Esophagus squamous epithelium (tissue), 5 donors: Measurements from ENCODE around the gene IKBKG. TPM values are rescaled to one million over a fixed set of nuclear protein-coding genes. Genes with fewer than 3 reads are reported as not detected.

Experiments used
- DNase-seq: peaks from one replicate; lab custom pipeline; 2025; lab: John Stamatoyannopoulos, UW
- H3K27ac ChIP-seq, 4 donors: fragments of 200-600 bp; sonication (generic); one replicate each; pipeline ENCODE4 v1.5.1; 2016 to 2019; ENCODE audit warnings: mild to moderate bottlenecking in 1 of 4
- H3K27me3 ChIP-seq, 4 donors: fragments of 200-600 bp; sonication (generic); 1 replicate in 3 of 4; 2 replicates in 1 of 4; pipeline versions ENCODE4 v1.5.1 to v1.6.0; 2017 to 2021; ENCODE audit warnings: antibody characterized with exemption in 1 of 4
- H3K36me3 ChIP-seq, 3 donors: fragments of 200-600 bp; sonication (generic); one replicate each; pipeline ENCODE4 v1.5.1; 2016 to 2019
- H3K4me1 ChIP-seq, 3 donors: fragments of 200-600 bp; sonication (generic); one replicate each; pipeline ENCODE4 v1.5.1; 2017 to 2019
- H3K4me3 ChIP-seq, 4 donors: fragments of 200-600 bp; sonication (generic); 1 replicate in 3 of 4; 2 replicates in 1 of 4; pipeline ENCODE4 v1.5.1; 2016 to 2019; ENCODE audit warnings: mild to moderate bottlenecking in 2 of 4, moderate library complexity in 1 of 4
- H3K9me3 ChIP-seq, 3 donors: fragments of 200-600 bp; sonication (generic); one replicate each; pipeline ENCODE4 v1.5.1; 2016 to 2019
- POLR2A ChIP-seq, 4 donors: fragments of 450-650 bp; IDR thresholded peaks; one replicate each; pipeline ENCODE4 v1.6.1; 2017; ENCODE audit warnings: antibody characterized with exemption in 4 of 4, mild to moderate bottlenecking in 4 of 4, moderate library complexity in 3 of 4
- WGBS, 2 donors: methylation state at CpG; one replicate each; pipeline ENCODE4 v1.1.5; 2018; 5-methylcytosine and 5-hydroxymethylcytosine counted together
- intact Hi-C: fragments of 100-400 bp; cut with DNase I; formaldehyde crosslinking; loops from one replicate; pipeline ENCODE4 v1.15.0; 2022
- total RNA-seq, 4 donors: library from RNA; depleted of rRNA; stranded (reverse); fragments of >200 nt; gene quantifications; one replicate each; pipeline ENCODE4 v1.1.0, GENCODE V29; 2016
- TF ChIP-seq, protein P1 (sequence below), 6 experiments: fragments of 450-650 bp in 4 of 6; fragments of 200-600 bp in 2 of 6; sonication (generic) in 2 of 6; IDR thresholded peaks; one replicate each; pipeline ENCODE4 v1.5.1; 2016 to 2019; ENCODE audit warnings: antibody characterized with exemption in 6 of 6, mild to moderate bottlenecking in 4 of 6, moderate library complexity in 4 of 6
- donor health status: DM: yes; HTN: yes; CAD: no.

The IKBKG gene
- total RNA-seq, 4 donors from 2014 or later = 9.9 to 14.7 (median 12.6) TPM

DNA sequence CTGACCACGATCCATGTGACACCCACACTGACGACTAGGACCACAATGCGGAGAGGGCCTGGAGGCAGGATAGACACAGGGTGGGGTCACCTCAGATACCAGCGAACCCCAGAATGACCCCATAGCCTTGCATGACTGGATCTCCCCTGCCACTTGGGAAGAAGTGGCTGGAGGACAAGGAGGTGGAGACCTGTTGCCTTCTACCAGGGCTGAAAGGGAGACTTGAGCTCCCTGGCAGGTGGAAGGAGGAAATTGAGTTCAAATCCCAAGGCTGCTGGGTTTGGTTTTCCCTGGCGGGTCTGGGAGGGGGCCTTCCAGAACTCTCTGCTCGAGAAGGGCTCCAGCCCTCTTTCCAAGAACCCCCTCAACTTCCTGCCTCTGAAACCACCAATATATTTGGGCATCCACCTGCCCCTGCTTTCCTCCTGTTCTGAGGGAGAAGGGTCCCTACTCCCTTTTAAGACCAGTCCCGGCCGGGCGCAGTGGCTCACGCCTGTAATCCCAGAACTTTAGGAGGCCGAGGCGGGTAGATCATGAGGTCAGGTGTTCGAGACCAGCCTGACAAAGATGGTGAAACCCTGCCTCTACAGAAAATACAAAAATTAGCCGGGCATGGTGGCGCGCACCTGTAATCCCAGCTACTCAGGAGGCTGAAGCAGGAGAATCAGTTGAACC lies 34.4 kb upstream of the IKBKG start:
- 80 to 92% methylated on average over 1 to 9 of the region's 16 CpGs for WGBS, 2 donors
- Histone ChIP-seq H3K4me1 (peaks cover 4 to 28% (median 5%) of the 10 kb centered on the region in 3 donors), H3K36me3 (peaks cover 0 to 45% (median 0%) of the 10 kb centered on the region in 3 donors), H3K4me3 (no peak overlapping the region), H3K27me3 (no peaks in the 10 kb centered on the region), H3K9me3 (no peaks in the 10 kb centered on the region), H3K27ac (no peak overlapping the region)
- DNase-seq = no peak
- TF ChIP-seq POLR2A (IDR thresholded peaks at IDR 0.05) = no peak
- TF ChIP-seq, protein P1, sequence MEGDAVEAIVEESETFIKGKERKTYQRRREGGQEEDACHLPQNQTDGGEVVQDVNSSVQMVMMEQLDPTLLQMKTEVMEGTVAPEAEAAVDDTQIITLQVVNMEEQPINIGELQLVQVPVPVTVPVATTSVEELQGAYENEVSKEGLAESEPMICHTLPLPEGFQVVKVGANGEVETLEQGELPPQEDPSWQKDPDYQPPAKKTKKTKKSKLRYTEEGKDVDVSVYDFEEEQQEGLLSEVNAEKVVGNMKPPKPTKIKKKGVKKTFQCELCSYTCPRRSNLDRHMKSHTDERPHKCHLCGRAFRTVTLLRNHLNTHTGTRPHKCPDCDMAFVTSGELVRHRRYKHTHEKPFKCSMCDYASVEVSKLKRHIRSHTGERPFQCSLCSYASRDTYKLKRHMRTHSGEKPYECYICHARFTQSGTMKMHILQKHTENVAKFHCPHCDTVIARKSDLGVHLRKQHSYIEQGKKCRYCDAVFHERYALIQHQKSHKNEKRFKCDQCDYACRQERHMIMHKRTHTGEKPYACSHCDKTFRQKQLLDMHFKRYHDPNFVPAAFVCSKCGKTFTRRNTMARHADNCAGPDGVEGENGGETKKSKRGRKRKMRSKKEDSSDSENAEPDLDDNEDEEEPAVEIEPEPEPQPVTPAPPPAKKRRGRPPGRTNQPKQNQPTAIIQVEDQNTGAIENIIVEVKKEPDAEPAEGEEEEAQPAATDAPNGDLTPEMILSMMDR (IDR thresholded peaks at IDR 0.05) = no peak
- intact Hi-C loops = no loop called here

DNA sequence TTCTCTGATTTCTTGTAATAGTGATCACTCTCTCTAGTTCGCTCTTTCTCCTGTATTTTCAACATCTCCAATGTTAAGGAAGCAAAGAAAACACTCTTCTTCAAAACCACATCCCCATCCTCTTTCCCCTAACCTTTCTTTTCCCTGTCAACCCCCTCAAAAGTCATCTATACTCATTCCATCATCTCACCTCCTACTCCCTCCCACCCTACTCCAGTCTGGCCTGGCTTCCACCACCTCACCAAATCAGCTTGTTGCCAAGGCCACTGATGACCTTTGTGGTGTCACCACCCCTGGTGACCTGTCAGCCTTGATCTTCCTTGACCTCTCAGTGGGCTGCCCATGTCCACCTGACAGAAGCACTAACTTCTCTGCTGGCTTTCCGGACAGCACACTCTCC lies 33.7 kb upstream of the IKBKG start:
- Histone ChIP-seq H3K27me3 (no peaks in the 10 kb centered on the region), H3K4me1 (peaks cover 4 to 28% (median 5%) of the 10 kb centered on the region in 3 donors), H3K4me3 (no peak overlapping the region), H3K27ac (no peak overlapping the region), H3K9me3 (no peaks in the 10 kb centered on the region), H3K36me3 (peaks cover 0 to 38% (median 0%) of the 10 kb centered on the region in 3 donors)
- TF ChIP-seq POLR2A (IDR thresholded peaks at IDR 0.05) = no peak
- TF ChIP-seq, protein P1 (IDR thresholded peaks at IDR 0.05) = no peak
- 68 to 92% methylated on average over 2 of the region's 2 CpGs for WGBS, 2 donors
- intact Hi-C loops = no loop called here
- DNase-seq = no peak

DNA sequence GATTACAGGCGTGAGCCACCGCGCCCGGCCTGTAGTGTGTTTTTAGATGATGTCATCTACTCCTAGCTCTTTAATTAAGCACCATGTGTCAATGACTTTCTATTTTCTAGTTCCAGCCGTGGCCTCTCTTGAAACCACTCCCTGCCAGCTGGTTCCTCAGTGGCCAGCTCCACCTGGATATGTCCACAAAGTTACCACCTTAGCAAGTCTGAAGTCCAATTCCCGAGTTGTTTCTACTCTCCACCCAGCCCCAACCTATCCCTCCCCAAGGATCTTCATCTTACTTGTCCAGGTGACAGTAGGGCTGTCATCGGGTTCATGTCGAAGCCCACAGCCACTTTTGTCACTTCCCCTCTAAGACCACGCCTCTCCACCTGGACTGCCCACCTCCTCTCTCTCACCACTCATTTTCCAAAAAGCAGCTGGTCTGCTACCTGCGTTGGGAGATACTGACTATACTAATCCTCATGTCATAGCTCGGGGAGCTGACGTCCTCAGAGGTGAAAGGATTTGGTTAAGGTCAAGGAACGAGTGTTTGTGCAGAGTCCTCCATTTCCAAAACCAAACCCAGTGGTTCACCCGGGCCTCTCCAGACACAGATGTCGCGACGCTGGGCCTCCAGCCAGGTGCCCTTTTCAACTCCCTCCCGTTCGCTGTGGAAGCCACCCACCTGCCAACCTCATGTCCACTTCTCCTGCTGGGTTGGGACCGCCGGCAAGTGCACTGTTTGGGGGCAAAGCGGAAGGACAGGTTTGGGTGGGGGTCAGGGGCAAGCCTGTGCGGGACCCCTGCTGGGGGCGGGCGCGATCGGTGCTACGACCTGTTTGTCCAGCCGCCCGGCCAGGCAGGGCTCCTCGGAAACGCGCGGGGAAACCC lies 32.1 kb upstream of the IKBKG start:
- H3K4me1 ChIP-seq = peaks cover 4 to 28% (median 5%) of the 10 kb centered on the region in 3 donors
- no peak for DNase-seq
- intact Hi-C loops = no loop called here
- peaks cover 0 to 24% (median 0%) of the 10 kb centered on the region in 3 donors for H3K36me3 ChIP-seq
- WGBS, 2 donors = 48 to 56% methylated on average over 10 to 15 of the region's 34 CpGs
- TF ChIP-seq POLR2A (IDR thresholded peaks at IDR 0.05) = no peak
- TF ChIP-seq, protein P1 (IDR thresholded peaks at IDR 0.05) = no peak
- H3K4me3 ChIP-seq = peak overlapping the region; percentile 62 to 82 (median 68)
- H3K27ac ChIP-seq = peak overlapping the region; percentile 90 to 95 (median 93)
- no peaks in the 10 kb centered on the region for H3K27me3 ChIP-seq
- no peaks in the 10 kb centered on the region for H3K9me3 ChIP-seq

DNA sequence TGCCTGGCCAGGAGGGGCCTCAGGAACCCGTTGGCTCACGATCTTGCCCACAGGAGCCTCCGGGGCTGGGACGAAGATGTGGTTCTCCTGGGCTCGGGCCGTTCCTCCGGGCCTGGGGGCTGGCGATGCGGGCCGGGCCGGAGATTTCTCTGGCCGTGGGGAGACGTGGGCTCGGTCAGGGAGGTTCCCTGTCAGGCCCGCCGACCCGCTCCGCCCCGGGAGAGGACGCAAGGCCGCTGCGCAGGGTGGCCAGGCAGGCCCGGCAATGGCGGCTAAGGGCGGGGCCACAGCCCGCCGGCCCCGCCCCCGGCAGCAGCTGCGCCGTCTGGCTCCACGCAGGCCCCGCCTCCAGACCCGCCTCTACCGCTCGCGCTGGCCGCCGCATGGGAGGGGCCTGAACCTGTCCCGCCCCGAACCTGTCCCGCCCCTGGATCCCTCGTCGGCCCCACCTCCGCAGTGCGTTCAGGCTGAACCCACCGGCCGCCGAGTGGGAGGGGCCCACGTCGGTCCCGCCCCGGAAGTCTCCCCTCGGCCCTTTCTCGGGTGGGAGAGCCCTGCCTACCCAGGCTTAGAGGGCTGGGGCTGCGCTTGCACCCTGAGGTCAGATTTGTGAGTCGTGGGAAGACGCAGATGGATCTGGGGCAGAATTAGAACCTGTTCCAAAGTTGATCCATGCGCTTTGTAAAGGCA lies 31.3 kb upstream of the IKBKG start, which contains the start of gene FAM3A:
FAM3A (minus strand) TSS at position 267 of the 690 bp plus-strand sequence. CDS start 460 bp downstream, outside the sequence.
- peak within 1 kb of the TSS; percentile 62 to 82 (median 68) for H3K4me3 ChIP-seq
- peaks cover 4 to 28% (median 5%) of the 10 kb centered on the region in 3 donors for H3K4me1 ChIP-seq
- H3K36me3 ChIP-seq = peaks cover 0 to 16% (median 0%) of the 10 kb centered on the region in 3 donors
- DNase-seq = peak; percentile 56
- no peaks in the 10 kb centered on the region for H3K27me3 ChIP-seq
- TF ChIP-seq, protein P1 (IDR thresholded peaks at IDR 0.05) = no peak
- peak in 3 of 4 donors; percentile 61 to 92 (median 65) for TF ChIP-seq POLR2A (IDR thresholded peaks at IDR 0.05)
- WGBS, 2 donors = 53% methylated on average over 2 of the region's 59 CpGs; no CpG with 5 or more reads in 1 of the 2 donors
- intact Hi-C loops = no loop called here
- no peaks in the 10 kb centered on the region for H3K9me3 ChIP-seq
- H3K27ac ChIP-seq = peak within 1 kb of the TSS; percentile 90 to 95 (median 93)
